ENCODE results near the gene SGF29.

GRCh38 chr16:28522792-28523191, 30.9 kb upstream of the SGF29 start:
- TF ChIP-seq CTCF (IDR thresholded peaks at IDR 0.05; ENCODE audit: low read depth, low read length) = no peak
- TF ChIP-seq POLR2A (IDR thresholded peaks at IDR 0.05; ENCODE audit: extremely low read depth, insufficient read length) = no peak
- TF ChIP-seq MAX (IDR thresholded peaks at IDR 0.05; ENCODE audit: low read depth, low read length) = no peak

Measured in NB4 (cell line).